ENCODE results near the gene SRA1.
"Not testable (repeated sequence)": the region's sequence is repeated elsewhere in the genome, so short reads cannot be mapped to it uniquely, and the experiment has no call there.

SRA1 gene

GRCh38 chr5:140587495-140587894 lies 30.2 kb upstream of the SRA1 start:
- peaks cover 2% of the 10 kb centered on the region for H3K27me3 Mint-ChIP-seq
- no peak overlapping the region for H3K4me3 Mint-ChIP-seq
- H3K9me3 Mint-ChIP-seq (ENCODE audit: low read depth) = peaks cover 8% of the 10 kb centered on the region
- no peak overlapping the region for H3K27ac Mint-ChIP-seq
- H3K4me1 Mint-ChIP-seq (ENCODE audit: low read depth) = no peaks in the 10 kb centered on the region
- peaks cover 5% of the 10 kb centered on the region for H3K36me3 Mint-ChIP-seq

- not testable (repeated sequence) for H3K27ac Mint-ChIP-seq; H3K27me3 Mint-ChIP-seq; H3K36me3 Mint-ChIP-seq; H3K9me3 Mint-ChIP-seq (ENCODE audit: low read depth); H3K4me3 Mint-ChIP-seq; H3K4me1 Mint-ChIP-seq (ENCODE audit: low read depth)
Measured at GRCh38 chr5:140579188-140579747, 22.0 kb upstream of the SRA1 start.

GRCh38 chr5:140576776-140577201 lies 19.5 kb upstream of the SRA1 start:
- no peak overlapping the region for H3K4me3 Mint-ChIP-seq
- no peaks in the 10 kb centered on the region for H3K36me3 Mint-ChIP-seq
- H3K27me3 Mint-ChIP-seq = peaks cover 2% of the 10 kb centered on the region
- peaks cover 8% of the 10 kb centered on the region for H3K4me1 Mint-ChIP-seq (ENCODE audit: low read depth)
- no peak overlapping the region for H3K27ac Mint-ChIP-seq
- H3K9me3 Mint-ChIP-seq (ENCODE audit: low read depth) = no peaks in the 10 kb centered on the region

GRCh38 chr5:140575309-140575708 lies 18.0 kb upstream of the SRA1 start:
- Mint-ChIP-seq H3K9me3 (ENCODE audit: low read depth) (no peaks in the 10 kb centered on the region), H3K27me3 (no peaks in the 10 kb centered on the region), H3K36me3 (peaks cover 2% of the 10 kb centered on the region), H3K4me1 (ENCODE audit: low read depth) (peaks cover 9% of the 10 kb centered on the region), H3K27ac (no peak overlapping the region), H3K4me3 (no peak overlapping the region)

GRCh38 chr5:140574165-140574564 lies 16.9 kb upstream of the SRA1 start:
- Mint-ChIP-seq H3K4me1 (ENCODE audit: low read depth) (peaks cover 18% of the 10 kb centered on the region), H3K9me3 (ENCODE audit: low read depth) (no peaks in the 10 kb centered on the region), H3K27me3 (no peaks in the 10 kb centered on the region), H3K36me3 (peaks cover 2% of the 10 kb centered on the region), H3K27ac (no peak overlapping the region), H3K4me3 (no peak overlapping the region)

GRCh38 chr5:140573683-140574082 lies 16.4 kb upstream of the SRA1 start:
- no peaks in the 10 kb centered on the region for H3K9me3 Mint-ChIP-seq (ENCODE audit: low read depth)
- no peak overlapping the region for H3K4me3 Mint-ChIP-seq
- H3K4me1 Mint-ChIP-seq (ENCODE audit: low read depth) = peaks cover 23% of the 10 kb centered on the region
- H3K27me3 Mint-ChIP-seq = no peaks in the 10 kb centered on the region
- H3K27ac Mint-ChIP-seq = no peak overlapping the region
- peaks cover 2% of the 10 kb centered on the region for H3K36me3 Mint-ChIP-seq

- H3K36me3 Mint-ChIP-seq = peaks cover 2% of the 10 kb centered on the region
- H3K9me3 Mint-ChIP-seq (ENCODE audit: low read depth) = no peaks in the 10 kb centered on the region
- peaks cover 38% of the 10 kb centered on the region for H3K4me1 Mint-ChIP-seq (ENCODE audit: low read depth)
- H3K27me3 Mint-ChIP-seq = no peaks in the 10 kb centered on the region
- no peak overlapping the region for H3K4me3 Mint-ChIP-seq
- H3K27ac Mint-ChIP-seq = peak overlapping the region; percentile 72
Measured at GRCh38 chr5:140571105-140571504, 13.8 kb upstream of the SRA1 start.

- Mint-ChIP-seq H3K9me3 (ENCODE audit: low read depth) (no peaks in the 10 kb centered on the region), H3K27me3 (no peaks in the 10 kb centered on the region), H3K27ac (peak overlapping the region; percentile 95), H3K36me3 (peaks cover 5% of the 10 kb centered on the region), H3K4me1 (ENCODE audit: low read depth) (peaks cover 44% of the 10 kb centered on the region), H3K4me3 (peak overlapping the region; percentile 28)
Measured at GRCh38 chr5:140570488-140570887, 13.2 kb upstream of the SRA1 start.

GRCh38 chr5:140570058-140570457 lies 12.8 kb upstream of the SRA1 start:
- Mint-ChIP-seq H3K4me1 (ENCODE audit: low read depth) (peaks cover 46% of the 10 kb centered on the region), H3K9me3 (ENCODE audit: low read depth) (no peaks in the 10 kb centered on the region), H3K36me3 (peaks cover 5% of the 10 kb centered on the region), H3K4me3 (peak overlapping the region; percentile 28), H3K27ac (peak overlapping the region; percentile 95), H3K27me3 (no peaks in the 10 kb centered on the region)

- no peaks in the 10 kb centered on the region for H3K27me3 Mint-ChIP-seq
- H3K4me1 Mint-ChIP-seq (ENCODE audit: low read depth) = peaks cover 49% of the 10 kb centered on the region
- peaks cover 5% of the 10 kb centered on the region for H3K36me3 Mint-ChIP-seq
- no peaks in the 10 kb centered on the region for H3K9me3 Mint-ChIP-seq (ENCODE audit: low read depth)
- peak overlapping the region; percentile 73 for H3K4me3 Mint-ChIP-seq
- peak overlapping the region; percentile 95 for H3K27ac Mint-ChIP-seq
Measured at GRCh38 chr5:140569197-140569596, 11.9 kb upstream of the SRA1 start.

GRCh38 chr5:140568443-140569063 lies 11.3 kb upstream of the SRA1 start:
- Mint-ChIP-seq H3K27me3 (no peaks in the 10 kb centered on the region), H3K36me3 (peaks cover 5% of the 10 kb centered on the region), H3K4me1 (ENCODE audit: low read depth) (peaks cover 54% of the 10 kb centered on the region), H3K4me3 (peak overlapping the region; percentile 23), H3K27ac (peak overlapping the region; percentile 95), H3K9me3 (ENCODE audit: low read depth) (no peaks in the 10 kb centered on the region)

- peak overlapping the region; percentile 46 for H3K27ac Mint-ChIP-seq
- H3K4me1 Mint-ChIP-seq (ENCODE audit: low read depth) = peaks cover 58% of the 10 kb centered on the region
- H3K27me3 Mint-ChIP-seq = no peaks in the 10 kb centered on the region
- H3K36me3 Mint-ChIP-seq = peaks cover 5% of the 10 kb centered on the region
- H3K9me3 Mint-ChIP-seq (ENCODE audit: low read depth) = no peaks in the 10 kb centered on the region
- peak overlapping the region; percentile 27 for H3K4me3 Mint-ChIP-seq
Measured at GRCh38 chr5:140567871-140568270, 10.6 kb upstream of the SRA1 start.

- no peaks in the 10 kb centered on the region for H3K9me3 Mint-ChIP-seq (ENCODE audit: low read depth)
- peaks cover 61% of the 10 kb centered on the region for H3K4me1 Mint-ChIP-seq (ENCODE audit: low read depth)
- peaks cover 5% of the 10 kb centered on the region for H3K36me3 Mint-ChIP-seq
- peak overlapping the region; percentile 29 for H3K27ac Mint-ChIP-seq
- peak overlapping the region; percentile 21 for H3K4me3 Mint-ChIP-seq
- no peaks in the 10 kb centered on the region for H3K27me3 Mint-ChIP-seq
Measured at GRCh38 chr5:140567136-140567818, 10.0 kb upstream of the SRA1 start.

GRCh38 chr5:140566665-140567064 lies 9.4 kb upstream of the SRA1 start:
- Mint-ChIP-seq H3K36me3 (peaks cover 5% of the 10 kb centered on the region), H3K27me3 (no peaks in the 10 kb centered on the region), H3K4me3 (peak overlapping the region; percentile 21), H3K9me3 (ENCODE audit: low read depth) (no peaks in the 10 kb centered on the region), H3K27ac (peak overlapping the region; percentile 29), H3K4me1 (ENCODE audit: low read depth) (peaks cover 61% of the 10 kb centered on the region)

GRCh38 chr5:140565780-140566095 lies 8.5 kb upstream of the SRA1 start:
- Mint-ChIP-seq H3K27ac (peak overlapping the region; percentile 98), H3K27me3 (no peaks in the 10 kb centered on the region), H3K9me3 (ENCODE audit: low read depth) (no peaks in the 10 kb centered on the region), H3K36me3 (peaks cover 4% of the 10 kb centered on the region), H3K4me1 (ENCODE audit: low read depth) (peaks cover 61% of the 10 kb centered on the region), H3K4me3 (peak overlapping the region; percentile 91)

All from activated naive CD8-positive, alpha-beta T cell (primary cell).